Stimulated activated CD4-positive, alpha-beta T cell treated with anti-CD3 and anti-CD28 coated beads, TNF-alpha, amount 100 ng/mL, for 4 hours (primary cell): ENCODE results near the gene CHRNA10.

Experiments used
- DNase-seq, 3 experiments: peaks; one replicate each; pipeline ENCODE4 v3.0.0-alpha.2; 2020; ENCODE audit warnings: low read depth in 3 of 3

The CHRNA10 gene, protein sequence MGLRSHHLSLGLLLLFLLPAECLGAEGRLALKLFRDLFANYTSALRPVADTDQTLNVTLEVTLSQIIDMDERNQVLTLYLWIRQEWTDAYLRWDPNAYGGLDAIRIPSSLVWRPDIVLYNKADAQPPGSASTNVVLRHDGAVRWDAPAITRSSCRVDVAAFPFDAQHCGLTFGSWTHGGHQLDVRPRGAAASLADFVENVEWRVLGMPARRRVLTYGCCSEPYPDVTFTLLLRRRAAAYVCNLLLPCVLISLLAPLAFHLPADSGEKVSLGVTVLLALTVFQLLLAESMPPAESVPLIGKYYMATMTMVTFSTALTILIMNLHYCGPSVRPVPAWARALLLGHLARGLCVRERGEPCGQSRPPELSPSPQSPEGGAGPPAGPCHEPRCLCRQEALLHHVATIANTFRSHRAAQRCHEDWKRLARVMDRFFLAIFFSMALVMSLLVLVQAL

GRCh38 chr11:3671334-3672254, at the start of gene CHRNA10:
CHRNA10 (minus strand) TSS chr11:3671384; CDS start chr11:3671312, 72 bp downstream.
- DNase-seq: no peak

DNA sequence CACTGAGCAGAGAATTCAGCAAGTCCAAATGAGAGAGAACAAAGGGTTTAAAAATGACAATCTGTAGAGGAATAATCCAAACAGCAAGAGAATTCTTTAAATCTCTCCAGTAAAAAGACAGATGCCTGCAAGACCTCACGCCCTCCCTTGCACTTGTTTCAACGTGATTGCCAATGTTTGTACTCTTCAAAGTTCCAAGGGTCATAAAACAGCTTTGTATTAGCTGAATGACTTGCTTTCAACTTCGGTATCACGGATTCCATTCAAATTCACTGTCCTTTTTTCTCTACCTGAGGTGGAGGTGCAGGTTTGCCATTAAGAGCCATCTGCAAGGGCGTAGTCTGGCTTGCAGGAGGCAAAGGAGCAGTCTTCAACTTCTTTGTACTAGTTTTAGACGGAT, 41.1 kb upstream of the CHRNA10 start:
- no peak for DNase-seq

DNA sequence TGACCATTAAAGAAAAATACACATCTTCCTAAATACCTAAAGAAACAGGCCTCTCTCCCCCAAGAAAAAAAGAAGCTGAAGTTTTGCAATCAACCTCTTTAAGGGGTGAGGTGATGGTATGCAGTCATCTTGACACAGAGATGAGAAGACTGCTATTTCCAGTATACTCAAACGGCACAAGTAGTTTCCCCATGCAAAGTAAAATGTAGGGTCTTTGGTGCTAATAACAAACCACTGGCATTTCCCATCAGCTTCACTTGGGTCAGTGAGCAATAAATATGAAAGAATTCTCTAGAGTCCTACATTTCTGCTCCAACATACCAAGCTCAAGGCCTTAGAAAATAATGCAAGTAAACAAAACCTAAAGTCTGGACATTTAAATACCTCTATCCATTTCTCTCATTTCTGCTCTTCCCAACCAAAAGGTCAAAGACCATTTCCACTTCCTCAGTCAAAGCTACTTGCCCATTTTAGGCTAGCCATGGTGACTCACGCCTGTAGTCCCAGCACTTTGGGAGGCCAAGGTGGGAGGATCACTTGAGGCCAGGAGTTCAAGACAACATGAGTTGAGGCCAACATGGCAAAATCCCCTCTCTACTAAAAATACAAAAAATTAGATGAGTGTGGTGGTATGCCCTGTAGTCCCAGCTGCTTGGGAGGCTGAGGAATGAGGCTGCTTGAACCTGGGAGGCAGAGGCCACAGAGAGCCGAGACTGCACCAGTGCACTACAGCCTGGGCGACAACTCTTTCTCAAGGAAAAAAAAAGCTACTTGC, 39.5 kb upstream of the CHRNA10 start:
- no peak for DNase-seq

DNA sequence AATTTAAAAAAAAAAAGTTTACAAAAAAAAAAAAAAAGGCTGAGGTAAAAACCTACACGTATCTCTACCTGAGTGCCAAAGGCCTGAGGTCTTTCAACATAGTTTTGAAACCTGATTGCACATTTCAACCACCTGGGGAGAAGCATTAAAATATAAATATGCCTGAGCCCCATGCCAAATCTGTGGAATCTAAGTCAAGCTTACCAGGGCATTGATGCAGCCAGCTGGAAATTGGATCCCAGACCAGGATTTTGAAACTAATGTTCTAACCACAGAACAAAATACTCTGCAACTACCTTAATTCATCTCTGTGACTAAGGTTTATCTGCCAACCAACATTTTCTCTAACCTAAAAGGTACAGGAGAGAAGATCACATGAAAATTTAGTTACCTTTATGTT, 38.8 kb upstream of the CHRNA10 start:
- no peak for DNase-seq

- no peak for DNase-seq
These were observed 36.0 kb upstream of the CHRNA10 start for GRCh38 chr11:3707176-3707575.

- DNase-seq: no peak
These were observed 32.2 kb upstream of the CHRNA10 start for GRCh38 chr11:3703383-3703782.

GRCh38 chr11:3700910-3701309, 29.7 kb upstream of the CHRNA10 start:
- DNase-seq: no peak

DNA sequence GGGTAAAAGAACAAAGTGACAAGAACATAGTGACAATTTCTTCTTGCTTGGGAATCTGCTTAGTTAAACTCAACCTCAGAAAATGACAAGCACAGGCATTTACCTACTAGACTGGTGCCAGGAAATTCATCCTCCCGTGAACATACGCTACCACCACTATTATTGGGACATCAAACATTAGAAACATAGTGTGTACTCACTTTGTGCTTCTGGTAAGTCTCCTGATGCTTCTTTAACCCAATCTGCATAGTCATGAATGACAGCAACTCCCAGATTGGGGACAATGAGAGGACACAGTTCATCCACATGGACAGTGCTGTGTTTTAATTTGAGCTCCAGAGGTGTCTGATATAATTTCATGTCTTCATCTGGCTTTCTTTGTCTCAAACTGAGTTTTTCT, 29.2 kb upstream of the CHRNA10 start:
- DNase-seq: no peak

DNA sequence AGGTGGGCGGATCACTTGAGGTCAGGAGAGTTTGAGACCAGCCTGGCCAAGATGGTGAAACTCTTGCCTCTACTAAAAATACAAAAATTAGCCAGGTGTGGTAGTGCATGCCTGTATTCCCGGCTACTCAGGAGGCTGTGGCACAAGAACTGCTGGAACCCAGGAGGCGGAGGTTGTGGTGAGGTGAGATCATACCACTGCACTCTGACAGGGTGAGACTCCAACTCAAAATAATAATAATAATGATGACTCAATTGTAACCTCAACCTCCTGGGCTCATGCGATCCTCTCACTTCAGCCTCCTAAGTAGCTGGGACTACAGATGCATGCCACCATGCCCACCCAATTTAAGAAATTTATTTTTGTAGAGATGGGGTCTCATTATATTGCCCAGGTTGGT, 15.6 kb upstream of the CHRNA10 start:
- DNase-seq: no peak

DNA sequence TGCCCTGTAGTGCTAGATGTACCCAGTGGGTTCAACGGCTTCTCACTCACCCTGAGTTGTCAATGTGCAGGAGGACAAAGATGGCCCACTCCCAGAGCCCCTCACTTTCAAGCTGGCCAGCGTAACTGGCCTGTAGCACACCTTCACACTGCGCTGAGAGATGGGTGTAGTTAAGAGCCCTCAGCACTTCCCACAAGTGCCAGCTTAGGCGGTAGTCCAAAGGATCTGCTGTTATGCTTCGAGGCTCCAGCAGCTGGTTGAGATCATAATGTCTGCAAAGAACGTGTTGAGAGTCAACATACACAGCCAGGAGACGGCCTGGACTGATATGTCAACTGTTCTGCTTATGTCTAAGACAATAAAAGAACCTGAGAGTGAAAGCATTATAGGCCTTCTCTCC, 14.7 kb upstream of the CHRNA10 start:
- DNase-seq: no peak

- no peak for DNase-seq
These were observed 13.6 kb upstream of the CHRNA10 start for GRCh38 chr11:3684819-3685172.

GRCh38 chr11:3684129-3684818, 13.1 kb upstream of the CHRNA10 start:
- DNase-seq: no peak

DNA sequence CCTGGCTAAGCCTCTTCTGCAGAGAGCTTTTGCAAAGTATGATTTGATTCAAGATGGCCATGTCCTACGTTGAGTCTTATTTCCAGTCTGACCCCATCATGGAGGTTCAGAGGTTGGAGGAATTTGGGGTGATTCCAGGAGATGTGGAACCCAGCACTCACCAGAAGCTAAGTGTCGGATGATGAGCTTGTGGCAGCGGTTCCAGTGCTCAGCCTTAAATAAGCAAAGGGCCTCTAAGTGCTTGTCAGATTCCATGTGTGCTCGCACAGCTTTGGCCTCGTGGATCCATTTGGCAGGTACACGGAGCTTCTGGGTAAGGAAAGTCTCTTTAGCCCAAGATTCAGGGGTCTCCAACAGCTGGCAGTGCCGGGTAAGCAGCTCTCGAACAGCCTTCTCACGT, 11.9 kb upstream of the CHRNA10 start:
- no peak for DNase-seq

DNA sequence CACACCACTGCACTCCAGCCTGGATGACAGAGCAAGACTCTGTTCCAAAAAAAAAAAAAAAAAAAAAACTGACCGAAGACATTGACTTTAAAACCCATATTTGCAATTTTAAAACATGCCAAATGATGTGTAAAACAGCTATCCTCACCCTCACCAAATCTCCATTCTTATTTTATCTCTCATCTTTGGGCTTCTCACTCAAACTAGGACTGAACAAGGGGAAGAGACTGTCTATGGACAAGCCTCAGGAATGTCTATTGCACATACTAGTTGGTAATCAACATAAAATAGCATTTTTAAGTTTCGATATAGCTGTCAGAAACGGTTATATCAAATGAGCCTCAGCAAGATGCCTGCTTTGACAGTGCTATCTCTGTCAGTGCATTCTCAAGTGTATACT, 7.9 kb upstream of the CHRNA10 start:
- DNase-seq: no peak

DNA sequence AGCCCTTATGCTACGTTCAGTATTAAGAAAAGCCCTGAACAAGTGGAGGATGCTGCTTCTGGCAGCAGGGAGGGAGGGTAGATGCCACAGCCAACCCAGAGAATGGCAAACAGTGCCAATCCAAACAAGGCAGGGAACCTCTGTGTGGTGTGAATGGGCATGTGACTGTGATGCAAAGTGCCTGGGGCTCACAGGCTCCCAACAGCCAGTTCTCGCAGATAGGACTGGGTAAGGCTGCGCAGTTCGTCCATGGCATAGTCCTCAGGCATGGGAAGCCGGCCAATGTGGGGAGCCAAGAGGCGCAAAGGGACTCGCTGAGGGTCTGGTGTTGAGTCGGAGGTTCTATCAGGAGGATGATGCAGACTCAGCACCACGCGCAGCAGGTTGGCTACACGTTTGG, 4.8 kb upstream of the CHRNA10 start:
- DNase-seq: no peak

DNA sequence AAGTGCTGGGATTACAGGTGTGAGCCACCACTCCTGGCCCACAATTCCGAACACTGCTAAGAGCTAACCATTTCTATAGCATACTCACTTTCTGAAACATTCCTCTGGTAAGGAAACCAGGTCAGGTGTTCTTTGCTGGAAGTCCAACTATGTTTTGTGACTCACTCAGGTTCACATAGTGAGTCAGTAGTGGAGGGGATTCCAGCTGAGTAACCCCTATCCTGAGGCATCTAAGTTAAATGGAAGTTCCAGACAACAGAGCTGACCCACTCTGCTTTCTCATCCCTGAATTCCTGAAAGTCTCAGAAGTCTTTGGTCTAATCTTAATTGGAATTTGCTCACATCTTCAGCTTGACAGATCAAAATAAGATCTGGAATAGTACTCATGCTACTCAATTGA, 3.0 kb upstream of the CHRNA10 start:
- no peak for DNase-seq

GRCh38 chr11:3669742-3670183, 1.4 kb downstream of the CHRNA10 start:
- DNase-seq: no peak

GRCh38 chr11:3669128-3669527, 2.1 kb downstream of the CHRNA10 start:
- DNase-seq: no peak

DNA sequence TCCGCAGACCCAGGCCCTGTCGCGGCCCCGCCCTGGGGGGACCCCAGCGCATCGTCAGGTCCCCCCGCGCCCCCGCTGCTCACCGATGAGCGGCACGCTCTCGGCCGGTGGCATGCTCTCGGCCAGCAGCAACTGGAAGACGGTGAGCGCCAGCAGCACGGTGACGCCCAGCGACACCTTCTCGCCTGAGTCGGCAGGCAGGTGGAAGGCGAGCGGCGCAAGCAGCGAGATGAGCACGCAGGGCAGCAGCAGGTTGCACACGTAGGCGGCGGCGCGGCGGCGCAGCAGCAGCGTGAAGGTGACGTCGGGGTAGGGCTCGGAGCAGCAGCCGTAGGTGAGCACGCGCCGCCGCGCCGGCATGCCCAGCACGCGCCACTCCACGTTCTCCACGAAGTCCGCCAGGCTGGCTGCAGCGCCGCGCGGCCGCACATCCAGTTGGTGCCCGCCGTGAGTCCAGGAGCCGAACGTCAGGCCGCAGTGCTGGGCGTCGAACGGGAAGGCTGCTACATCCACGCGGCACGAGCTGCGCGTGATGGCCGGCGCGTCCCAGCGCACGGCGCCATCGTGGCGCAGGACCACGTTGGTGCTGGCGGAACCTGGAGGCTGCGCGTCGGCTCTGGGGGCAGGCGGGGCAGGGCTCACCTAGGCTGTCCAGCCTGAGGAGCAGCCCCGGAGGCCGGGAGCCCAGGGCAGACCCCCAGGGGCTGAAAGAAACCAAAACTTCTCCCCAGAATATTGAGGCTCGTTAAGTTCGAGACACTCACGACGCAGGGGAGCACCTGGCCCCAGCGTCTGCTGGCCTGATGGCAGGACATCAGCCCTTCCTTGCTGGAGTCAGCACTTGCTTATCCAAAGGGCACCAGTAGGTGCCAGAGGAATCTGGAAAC, 3.8 kb downstream of the CHRNA10 start:
- no peak for DNase-seq

GRCh38 chr11:3666023-3666530, 5.1 kb downstream of the CHRNA10 start:
- DNase-seq: no peak
